HG02610 (cell line): Measurements from ENCODE around the gene SLC7A5.
"Not testable (repeated sequence)": the region's sequence is repeated elsewhere in the genome, so short reads cannot be mapped to it uniquely, and the experiment has no call there.

Experiments
- ATAC-seq: cut with Tn5 transposase; IDR thresholded peaks from one replicate; pipeline ENCODE4 v1.9.1; 2021; ENCODE audit warnings: mild to moderate bottlenecking, moderate library complexity; ENCODE audit not compliant: unreplicated experiment

Gene SLC7A5

GRCh38 chr16:87824016-87824990 lies 45.0 kb downstream of the SLC7A5 start:
- no peak for ATAC-seq

GRCh38 chr16:87823181-87823929 lies 46.0 kb downstream of the SLC7A5 start:
- ATAC-seq = no peak

- no peak for ATAC-seq
Measured at GRCh38 chr16:87822108-87822970, 47.0 kb downstream of the SLC7A5 start.

DNA sequence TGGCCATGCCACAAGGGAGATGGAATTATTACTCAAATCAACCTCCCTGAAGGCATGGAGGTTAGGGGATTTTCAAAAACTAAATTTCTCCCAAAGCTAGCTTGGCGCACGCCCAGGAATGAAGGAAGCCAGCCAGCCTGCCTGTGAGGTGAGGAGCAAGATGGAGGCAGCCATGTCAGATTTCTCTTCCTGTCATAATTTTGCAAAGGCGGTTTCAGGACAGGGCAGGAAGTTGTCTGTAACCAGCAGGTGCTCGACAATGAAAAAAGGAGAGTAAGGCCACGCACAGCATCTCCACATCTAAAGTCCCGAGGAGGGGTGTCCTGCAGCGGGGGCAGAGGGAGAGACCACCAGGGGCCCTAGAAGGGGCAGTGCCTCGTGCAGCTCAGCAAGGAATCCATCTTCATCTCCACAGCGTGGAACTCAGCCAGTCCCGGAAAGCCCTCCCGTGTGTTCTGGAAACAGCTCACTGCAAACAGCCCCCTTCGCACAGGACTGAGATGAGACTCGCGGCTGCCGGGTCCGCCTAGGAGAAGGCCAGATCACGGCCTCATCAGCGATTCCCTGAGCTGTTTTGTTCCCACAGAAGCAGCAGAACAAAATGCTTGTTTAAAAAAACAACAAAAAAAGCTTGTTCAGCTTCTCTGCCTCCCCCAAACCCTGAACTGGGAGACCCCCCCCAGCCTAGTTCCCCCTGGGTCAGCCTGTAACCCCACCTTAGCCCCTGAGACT lies 47.8 kb downstream of the SLC7A5 start:
- no peak for ATAC-seq

GRCh38 chr16:87819983-87820382 lies 49.3 kb downstream of the SLC7A5 start:
- ATAC-seq = no peak

DNA sequence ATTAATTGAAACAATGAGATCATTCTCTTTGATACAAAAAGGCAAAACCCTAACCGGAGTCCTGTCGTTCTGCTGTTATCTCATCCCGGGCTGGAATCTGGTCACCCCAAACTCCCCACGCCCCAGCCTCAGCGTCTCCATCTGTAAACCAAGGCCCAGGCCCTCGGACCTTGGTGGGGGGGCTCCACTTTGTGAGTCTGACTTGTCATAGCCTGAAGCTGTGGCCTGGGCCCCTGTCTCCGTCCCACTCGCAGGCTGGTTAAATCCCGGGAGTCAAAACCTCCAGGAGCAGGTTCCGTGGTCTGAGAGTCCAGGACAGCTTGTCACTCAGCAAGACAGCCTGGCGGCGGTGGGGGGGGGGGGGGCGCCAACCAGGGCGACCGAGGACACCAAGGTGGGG lies 50.0 kb downstream of the SLC7A5 start:
- ATAC-seq = no peak

GRCh38 chr16:87818533-87819161 lies 50.7 kb downstream of the SLC7A5 start:
- ATAC-seq = no peak

DNA sequence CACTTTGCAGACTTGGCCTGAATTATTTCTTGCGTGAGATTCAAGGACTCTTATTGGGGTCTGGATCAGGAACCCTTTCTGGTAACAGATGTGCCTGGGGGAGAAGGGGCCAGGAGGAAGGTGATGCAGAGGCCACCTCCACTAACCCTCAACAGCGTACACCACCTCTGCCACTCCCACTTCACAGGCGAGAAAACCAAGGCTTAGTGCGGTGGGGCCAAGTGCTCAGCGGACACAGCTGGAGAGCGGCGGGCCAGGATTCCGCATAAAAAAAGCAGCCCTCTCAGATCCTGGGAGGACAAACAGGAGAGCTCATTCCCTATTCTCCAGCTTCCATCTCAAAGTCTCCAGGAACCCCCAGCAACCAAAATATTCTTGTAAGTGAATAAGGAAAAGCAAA lies 51.4 kb downstream of the SLC7A5 start:
- ATAC-seq = no peak

GRCh38 chr16:87817370-87817769 lies 51.9 kb downstream of the SLC7A5 start:
- not testable (repeated sequence) for ATAC-seq

GRCh38 chr16:87816507-87817100 lies 52.7 kb downstream of the SLC7A5 start:
- ATAC-seq = no peak

- no peak for ATAC-seq
Measured at GRCh38 chr16:87815567-87815966, 53.7 kb downstream of the SLC7A5 start.

DNA sequence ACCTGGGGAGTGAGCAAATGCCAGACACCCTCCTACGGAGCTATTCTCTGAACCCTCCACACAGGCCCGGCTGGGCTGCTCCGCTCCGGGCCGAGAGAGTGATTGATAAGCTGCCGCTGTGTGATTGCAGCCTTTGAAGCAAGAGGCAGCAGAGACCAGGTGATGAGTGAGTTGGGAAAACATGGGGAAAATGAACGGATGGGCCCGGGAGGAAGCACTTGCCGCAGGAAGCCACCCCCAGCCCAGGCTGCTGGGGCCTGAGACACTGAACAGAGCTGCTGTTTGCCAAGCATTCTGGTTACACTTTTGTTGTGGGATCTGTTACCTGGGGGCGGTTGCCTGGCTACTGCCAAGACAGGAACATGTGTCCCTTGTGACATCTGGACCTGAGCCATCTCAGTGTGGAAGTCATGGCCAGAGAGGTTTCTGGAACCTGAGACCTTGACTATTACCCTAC lies 57.1 kb downstream of the SLC7A5 start:
- ATAC-seq = no peak

DNA sequence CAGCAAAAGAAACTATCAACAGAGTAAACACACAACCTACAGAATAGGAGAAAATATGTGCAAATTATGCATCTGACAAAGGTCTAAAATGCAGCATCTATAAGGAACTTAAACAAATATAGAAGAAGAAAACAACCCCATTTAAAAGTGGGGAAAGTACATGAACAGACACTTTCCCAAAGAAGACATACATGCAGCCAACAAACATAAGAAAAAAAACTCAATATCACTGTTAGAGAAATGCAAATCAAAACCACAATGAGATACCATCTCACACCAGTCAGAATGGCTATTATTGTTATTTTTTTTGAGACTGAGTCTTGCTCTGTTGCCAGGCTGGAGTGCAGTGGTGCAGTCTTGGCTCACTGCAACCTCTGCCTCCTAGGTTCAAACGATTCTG lies 57.9 kb downstream of the SLC7A5 start:
- not testable (repeated sequence) for ATAC-seq

GRCh38 chr16:87809150-87809902 lies 60.0 kb downstream of the SLC7A5 start:
- ATAC-seq = peak; percentile 46

GRCh38 chr16:87808108-87808507 lies 61.2 kb downstream of the SLC7A5 start:
- ATAC-seq = no peak

DNA sequence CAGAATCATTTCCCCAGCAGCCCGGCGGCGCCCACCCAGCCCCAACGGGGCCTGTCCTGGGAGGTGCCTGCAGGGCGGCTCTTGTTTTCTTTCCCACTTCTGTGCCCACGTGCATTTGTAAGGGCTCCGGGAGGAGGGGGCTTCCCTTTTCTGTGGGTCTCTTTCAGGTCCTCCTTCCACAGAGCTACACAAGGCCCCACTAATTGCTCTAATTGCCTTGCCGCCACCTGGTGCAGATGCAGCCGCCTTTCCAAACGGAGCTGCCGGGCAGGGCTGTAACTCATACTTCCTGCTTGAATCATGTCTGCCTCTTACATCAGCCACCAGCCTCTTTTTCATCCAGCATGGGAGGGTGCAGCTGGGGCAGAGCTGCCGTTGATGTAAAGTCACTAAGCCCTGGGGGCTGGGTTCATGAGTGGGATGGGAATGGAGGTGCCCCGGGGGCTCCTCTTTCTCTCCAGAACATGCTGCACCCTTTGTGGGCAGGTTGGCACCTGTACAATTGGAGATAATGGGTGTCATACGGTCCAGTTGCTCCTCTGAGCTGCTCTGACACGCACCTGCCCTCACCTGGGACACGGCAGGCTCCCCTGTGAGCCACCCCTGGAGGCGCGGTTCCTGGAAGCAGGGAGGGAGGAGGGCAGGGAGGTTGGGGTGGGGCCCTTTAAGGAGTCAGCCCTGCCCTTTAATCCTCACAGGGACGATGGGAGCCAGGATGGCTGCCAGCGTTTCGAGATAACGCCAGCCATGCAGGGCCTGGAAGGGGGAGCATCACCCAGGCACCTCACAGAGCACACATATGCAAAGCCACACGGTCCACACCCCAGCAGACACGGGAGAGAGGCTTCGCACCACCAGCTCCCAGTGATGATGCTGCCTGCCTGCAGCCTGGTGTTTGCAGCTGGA lies 62.4 kb downstream of the SLC7A5 start:
- no peak for ATAC-seq

DNA sequence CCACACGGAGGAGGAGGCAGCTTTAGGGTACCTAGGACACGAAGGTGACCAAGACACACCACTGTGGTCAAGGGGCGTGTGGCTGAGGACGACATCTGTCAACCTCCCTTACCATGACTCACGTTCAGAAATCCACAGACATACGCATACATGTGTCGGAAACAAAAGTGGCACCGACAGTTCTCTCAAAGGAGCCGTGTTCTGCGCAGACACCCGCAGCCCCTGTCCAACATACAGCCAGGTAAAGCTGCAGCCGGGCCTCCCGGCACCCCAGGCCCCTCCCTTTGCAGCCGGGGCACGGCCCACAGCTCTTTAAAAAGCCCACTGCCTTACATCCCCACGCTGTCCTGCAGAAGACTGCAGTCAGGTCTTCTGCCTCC lies 63.1 kb downstream of the SLC7A5 start:
- ATAC-seq = no peak

DNA sequence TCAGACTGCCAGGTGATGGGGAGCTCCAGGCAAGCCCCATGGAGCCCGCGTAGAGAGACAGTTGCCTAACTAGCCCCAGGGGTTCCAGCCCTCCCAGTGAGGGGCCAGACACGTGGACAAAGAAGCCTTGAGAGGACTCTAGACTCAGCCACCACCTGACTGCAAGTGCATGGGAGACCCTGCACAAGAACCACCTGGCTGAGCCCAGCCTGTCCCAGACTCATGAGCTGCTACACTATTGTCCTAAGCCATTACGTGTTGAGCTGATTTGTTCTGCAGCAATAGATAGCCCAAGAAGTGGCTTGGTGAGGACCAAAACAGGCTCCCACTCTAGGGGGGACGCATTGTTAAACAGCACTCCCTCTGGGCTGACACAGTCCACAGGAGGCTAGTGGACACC lies 65.9 kb downstream of the SLC7A5 start:
- no peak for ATAC-seq
